Lung (tissue), 12 donors: Measurements from ENCODE around the gene LCA5L. TPM values are rescaled to one million over a fixed set of nuclear protein-coding genes. Genes with fewer than 3 reads are reported as not detected.
A peak's percentile ranks its signal among the peaks of the same experiment; 100 is the strongest.

Experiments
- ATAC-seq: fragments of 200-7000 bp; cut with Tn5 transposase; one replicate; pipeline ENCODE4 v1.9.1; 2020; ENCODE audit warnings: moderate number of reproducible peaks; ENCODE audit not compliant: insufficient read depth, low FRiP score
- DNase-seq, 3 donors: peaks; one replicate each; pipeline ENCODE4 v3.0.0-alpha.2; 2013 to 2017
- H3K27ac ChIP-seq, 2 donors: one replicate each; pipeline ENCODE4 v1.5.1; 2013; ENCODE audit warnings: mild to moderate bottlenecking in 2 of 2, moderate library complexity in 2 of 2, control low read depth in 1 of 2, inconsistent platforms in 1 of 2, low read depth in 1 of 2, low read length in 1 of 2
- H3K27me3 ChIP-seq, 3 donors: one replicate each; pipeline ENCODE4 v1.5.1; 2013; ENCODE audit warnings: low read length in 2 of 3; ENCODE audit not compliant: control insufficient read depth in 3 of 3, insufficient read depth in 3 of 3
- H3K36me3 ChIP-seq, 4 donors: one replicate each; pipeline ENCODE4 v1.5.1; 2013; ENCODE audit warnings: low read length in 4 of 4, mild to moderate bottlenecking in 1 of 4, moderate library complexity in 1 of 4; ENCODE audit not compliant: control insufficient read depth in 4 of 4, insufficient read depth in 4 of 4
- H3K4me1 ChIP-seq, 5 donors: one replicate each; pipeline ENCODE4 v1.5.1; 2013; ENCODE audit warnings: low read length in 5 of 5, mild to moderate bottlenecking in 2 of 5, moderate library complexity in 1 of 5; ENCODE audit not compliant: control insufficient read depth in 5 of 5, insufficient read depth in 5 of 5
- H3K4me3 ChIP-seq: one replicate; pipeline ENCODE4 v1.5.1; 2013; ENCODE audit warnings: mild to moderate bottlenecking, control low read depth, moderate library complexity
- H3K9ac ChIP-seq, 2 donors: one replicate each; pipeline ENCODE4 v1.5.1; 2013; ENCODE audit warnings: low read length in 2 of 2, control low read depth in 1 of 2; ENCODE audit not compliant: insufficient read depth in 1 of 2
- H3K9me3 ChIP-seq, 4 donors: one replicate each; pipeline ENCODE4 v1.5.1; 2013; ENCODE audit warnings: low read length in 3 of 4, mild to moderate bottlenecking in 1 of 4, moderate library complexity in 1 of 4; ENCODE audit not compliant: control insufficient read depth in 4 of 4, insufficient read depth in 3 of 4
- WGBS, 2 donors: extraction: QIAGEN DNeasy Blood & Tissue Kit; methylation state at CpG; one replicate each; pipeline ENCODE4 v1.1.7; 2013; 5-methylcytosine and 5-hydroxymethylcytosine counted together
- polyA plus RNA-seq, 2 donors: library from polyadenylated mRNA; stranded (reverse); fragments of 200-250 nt; gene quantifications; one replicate each; pipeline ENCODE4 v1.2.1, GENCODE V29; 2013
- total RNA-seq, 2 donors: library from RNA; depleted of rRNA in 1 of 2; stranded (reverse); fragments of >200 nt in 1 of 2; gene quantifications; one replicate each; pipeline ENCODE4 v1.2.1, GENCODE V29; 2014 to 2021
- TF ChIP-seq, protein P1 (sequence below): IDR thresholded peaks from 2 replicates; pipeline ENCODE4 v1.5.1; 2012; ENCODE audit warnings: mild to moderate bottlenecking; ENCODE audit errors: control extremely low read depth, extremely low read depth
- donor health status: control.
- donor health status: control.
- donor health status: Bipolar disorder and iron deficiency.
- donor health status: healthy.
- donor health status: DM: yes; HTN: yes; CAD: no.

The LCA5L gene
- total and polyA plus RNA-seq, 4 donors = 2.4 to 6.5 (median 3.7) TPM

GRCh38 chr21:39390212-39390765 lies 55.3 kb downstream of the LCA5L start:
- DNase-seq = no peak
- Histone ChIP-seq H3K4me1 (peaks cover 0 to 15% (median 11%) of the 10 kb centered on the region in 5 donors), H3K27ac (no peak overlapping the region), H3K27me3 (no peaks in the 10 kb centered on the region), H3K9ac (no peak overlapping the region), H3K4me3 (no peak overlapping the region), H3K36me3 (peaks cover 13 to 31% (median 23%) of the 10 kb centered on the region in 4 donors), H3K9me3 (no peaks in the 10 kb centered on the region)
- TF ChIP-seq, protein P1, sequence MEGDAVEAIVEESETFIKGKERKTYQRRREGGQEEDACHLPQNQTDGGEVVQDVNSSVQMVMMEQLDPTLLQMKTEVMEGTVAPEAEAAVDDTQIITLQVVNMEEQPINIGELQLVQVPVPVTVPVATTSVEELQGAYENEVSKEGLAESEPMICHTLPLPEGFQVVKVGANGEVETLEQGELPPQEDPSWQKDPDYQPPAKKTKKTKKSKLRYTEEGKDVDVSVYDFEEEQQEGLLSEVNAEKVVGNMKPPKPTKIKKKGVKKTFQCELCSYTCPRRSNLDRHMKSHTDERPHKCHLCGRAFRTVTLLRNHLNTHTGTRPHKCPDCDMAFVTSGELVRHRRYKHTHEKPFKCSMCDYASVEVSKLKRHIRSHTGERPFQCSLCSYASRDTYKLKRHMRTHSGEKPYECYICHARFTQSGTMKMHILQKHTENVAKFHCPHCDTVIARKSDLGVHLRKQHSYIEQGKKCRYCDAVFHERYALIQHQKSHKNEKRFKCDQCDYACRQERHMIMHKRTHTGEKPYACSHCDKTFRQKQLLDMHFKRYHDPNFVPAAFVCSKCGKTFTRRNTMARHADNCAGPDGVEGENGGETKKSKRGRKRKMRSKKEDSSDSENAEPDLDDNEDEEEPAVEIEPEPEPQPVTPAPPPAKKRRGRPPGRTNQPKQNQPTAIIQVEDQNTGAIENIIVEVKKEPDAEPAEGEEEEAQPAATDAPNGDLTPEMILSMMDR = no peak
- ATAC-seq = no peak
- WGBS, 2 donors = 88 to 93% methylated on average over 16 of the region's 16 CpGs

DNA sequence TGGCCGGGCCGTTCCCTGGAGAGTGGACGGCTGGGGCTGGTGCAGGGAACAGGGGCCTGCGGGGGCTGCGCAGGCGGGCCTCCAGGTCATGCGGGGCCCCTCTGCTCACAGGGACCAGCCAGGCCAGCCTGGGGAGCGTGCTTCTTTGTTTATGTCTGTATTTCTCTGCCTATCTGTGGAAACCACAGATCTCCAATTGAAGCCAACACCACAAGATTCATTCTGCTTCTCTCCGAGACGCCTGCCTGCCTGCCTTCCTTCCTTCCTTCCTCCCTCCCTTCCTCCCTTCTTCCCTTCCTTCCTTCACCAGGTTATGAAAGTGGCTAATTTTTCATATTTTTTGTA lies 56.8 kb downstream of the LCA5L start:
- Histone ChIP-seq H3K27ac (no peak overlapping the region), H3K27me3 (no peaks in the 10 kb centered on the region), H3K36me3 (peaks cover 13 to 26% (median 19%) of the 10 kb centered on the region in 4 donors), H3K4me1 (peaks cover 0 to 15% (median 11%) of the 10 kb centered on the region in 5 donors), H3K9ac (no peak overlapping the region), H3K9me3 (no peaks in the 10 kb centered on the region), H3K4me3 (no peak overlapping the region)
- TF ChIP-seq, protein P1 = no peak
- no peak for DNase-seq
- WGBS, 2 donors = 0 to 2% methylated on average over 10 of the region's 10 CpGs
- ATAC-seq = no peak

DNA sequence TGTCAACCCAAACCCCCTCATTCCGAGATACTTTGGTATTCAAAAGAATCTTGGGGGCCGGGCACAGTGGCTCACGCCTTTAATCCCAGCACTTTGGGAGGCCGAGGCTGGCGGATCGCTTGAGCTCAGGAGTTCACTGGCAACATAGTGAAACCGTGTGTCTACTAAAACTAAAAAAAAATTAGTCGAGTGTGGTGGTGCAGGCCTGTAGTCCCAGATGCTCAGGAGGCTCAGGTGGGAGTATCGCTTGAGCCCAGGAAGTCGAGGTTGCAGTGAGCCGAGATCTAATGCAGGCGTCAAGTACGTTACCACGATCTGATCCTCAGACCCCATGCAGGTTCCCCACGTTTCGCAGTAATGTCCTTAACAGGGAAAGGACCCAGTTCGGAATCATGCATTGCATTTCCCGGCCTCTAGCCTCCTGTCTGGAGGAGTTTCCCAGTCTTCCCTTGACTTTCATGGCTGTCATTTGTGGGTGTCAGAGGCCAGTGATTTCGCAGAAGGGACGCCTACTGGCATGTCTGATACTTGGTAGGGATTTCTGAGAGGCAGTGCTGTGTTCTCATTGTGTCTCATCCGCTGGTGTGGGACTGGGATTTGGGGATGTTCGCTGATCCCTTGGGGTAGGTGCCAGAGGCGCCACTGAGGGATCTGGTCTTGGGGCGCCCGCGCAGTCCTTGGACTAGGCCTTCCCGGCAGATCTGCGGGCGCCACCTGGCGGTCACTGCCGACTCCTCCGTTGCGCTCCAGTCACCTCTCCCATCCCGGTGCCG lies 57.4 kb downstream of the LCA5L start:
- TF ChIP-seq, protein P1 = peak; percentile 93
- 18 to 19% methylated on average over 35 of the region's 35 CpGs for WGBS, 2 donors
- peak; percentile 85 to 89 (median 88) for DNase-seq
- no peaks in the 10 kb centered on the region for H3K9me3 ChIP-seq
- peak overlapping the region; percentile 25 for H3K4me3 ChIP-seq
- H3K36me3 ChIP-seq = peaks cover 12 to 22% (median 16%) of the 10 kb centered on the region in 4 donors
- peak overlapping the region; percentile 4 to 39 for H3K9ac ChIP-seq
- no peaks in the 10 kb centered on the region for H3K27me3 ChIP-seq
- peaks cover 0 to 15% (median 11%) of the 10 kb centered on the region in 5 donors for H3K4me1 ChIP-seq
- ATAC-seq = peak; percentile 91
- peak overlapping the region in 1 of 2 donors; percentile 83 for H3K27ac ChIP-seq
